ENCODE measurements around the gene ACTBL2.

- no peak for TF ChIP-seq EZH2 (IDR thresholded peaks at IDR 0.05)
- TF ChIP-seq POLR2AphosphoS5 (IDR thresholded peaks at IDR 0.05; ENCODE audit: borderline replicate concordance, low read depth, low read length), result no peak
- TF ChIP-seq FOXP2 (optimal IDR thresholded peaks at IDR 0.05; ENCODE audit: control extremely low read depth, extremely low read length, insufficient read depth), result no peak
Observed at GRCh38 chr5:57513785-57514184, 31.2 kb upstream of the ACTBL2 start.

All from SK-N-MC (cell line).